ENCODE data around the gene CARD19. TPM values are rescaled to one million over a fixed set of nuclear protein-coding genes. Genes with fewer than 3 reads are reported as not detected.

Gene CARD19
- total and polyA plus RNA-seq, 9 of the 15 experiments (the other 6 are each of a cell fraction or from before 2014, with no cell fraction given), result 0.90 to 34.9 (median 14.6) TPM

GRCh38 chr9:93114169-93114983 is 18.4 kb downstream of the CARD19 start (continued):
- TF ChIP-seq, protein P1, sequence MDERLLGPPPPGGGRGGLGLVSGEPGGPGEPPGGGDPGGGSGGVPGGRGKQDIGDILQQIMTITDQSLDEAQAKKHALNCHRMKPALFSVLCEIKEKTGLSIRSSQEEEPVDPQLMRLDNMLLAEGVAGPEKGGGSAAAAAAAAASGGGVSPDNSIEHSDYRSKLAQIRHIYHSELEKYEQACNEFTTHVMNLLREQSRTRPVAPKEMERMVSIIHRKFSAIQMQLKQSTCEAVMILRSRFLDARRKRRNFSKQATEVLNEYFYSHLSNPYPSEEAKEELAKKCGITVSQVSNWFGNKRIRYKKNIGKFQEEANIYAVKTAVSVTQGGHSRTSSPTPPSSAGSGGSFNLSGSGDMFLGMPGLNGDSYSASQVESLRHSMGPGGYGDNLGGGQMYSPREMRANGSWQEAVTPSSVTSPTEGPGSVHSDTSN (CRISPR knock-in tag; IDR thresholded peaks at IDR 0.05; ENCODE audit: low read depth), result no peak
- TF ChIP-seq, protein P1 (tag; conservative IDR thresholded peaks at IDR 0.05; ENCODE audit: low read depth), result no peak
- TF ChIP-seq, protein P2, sequence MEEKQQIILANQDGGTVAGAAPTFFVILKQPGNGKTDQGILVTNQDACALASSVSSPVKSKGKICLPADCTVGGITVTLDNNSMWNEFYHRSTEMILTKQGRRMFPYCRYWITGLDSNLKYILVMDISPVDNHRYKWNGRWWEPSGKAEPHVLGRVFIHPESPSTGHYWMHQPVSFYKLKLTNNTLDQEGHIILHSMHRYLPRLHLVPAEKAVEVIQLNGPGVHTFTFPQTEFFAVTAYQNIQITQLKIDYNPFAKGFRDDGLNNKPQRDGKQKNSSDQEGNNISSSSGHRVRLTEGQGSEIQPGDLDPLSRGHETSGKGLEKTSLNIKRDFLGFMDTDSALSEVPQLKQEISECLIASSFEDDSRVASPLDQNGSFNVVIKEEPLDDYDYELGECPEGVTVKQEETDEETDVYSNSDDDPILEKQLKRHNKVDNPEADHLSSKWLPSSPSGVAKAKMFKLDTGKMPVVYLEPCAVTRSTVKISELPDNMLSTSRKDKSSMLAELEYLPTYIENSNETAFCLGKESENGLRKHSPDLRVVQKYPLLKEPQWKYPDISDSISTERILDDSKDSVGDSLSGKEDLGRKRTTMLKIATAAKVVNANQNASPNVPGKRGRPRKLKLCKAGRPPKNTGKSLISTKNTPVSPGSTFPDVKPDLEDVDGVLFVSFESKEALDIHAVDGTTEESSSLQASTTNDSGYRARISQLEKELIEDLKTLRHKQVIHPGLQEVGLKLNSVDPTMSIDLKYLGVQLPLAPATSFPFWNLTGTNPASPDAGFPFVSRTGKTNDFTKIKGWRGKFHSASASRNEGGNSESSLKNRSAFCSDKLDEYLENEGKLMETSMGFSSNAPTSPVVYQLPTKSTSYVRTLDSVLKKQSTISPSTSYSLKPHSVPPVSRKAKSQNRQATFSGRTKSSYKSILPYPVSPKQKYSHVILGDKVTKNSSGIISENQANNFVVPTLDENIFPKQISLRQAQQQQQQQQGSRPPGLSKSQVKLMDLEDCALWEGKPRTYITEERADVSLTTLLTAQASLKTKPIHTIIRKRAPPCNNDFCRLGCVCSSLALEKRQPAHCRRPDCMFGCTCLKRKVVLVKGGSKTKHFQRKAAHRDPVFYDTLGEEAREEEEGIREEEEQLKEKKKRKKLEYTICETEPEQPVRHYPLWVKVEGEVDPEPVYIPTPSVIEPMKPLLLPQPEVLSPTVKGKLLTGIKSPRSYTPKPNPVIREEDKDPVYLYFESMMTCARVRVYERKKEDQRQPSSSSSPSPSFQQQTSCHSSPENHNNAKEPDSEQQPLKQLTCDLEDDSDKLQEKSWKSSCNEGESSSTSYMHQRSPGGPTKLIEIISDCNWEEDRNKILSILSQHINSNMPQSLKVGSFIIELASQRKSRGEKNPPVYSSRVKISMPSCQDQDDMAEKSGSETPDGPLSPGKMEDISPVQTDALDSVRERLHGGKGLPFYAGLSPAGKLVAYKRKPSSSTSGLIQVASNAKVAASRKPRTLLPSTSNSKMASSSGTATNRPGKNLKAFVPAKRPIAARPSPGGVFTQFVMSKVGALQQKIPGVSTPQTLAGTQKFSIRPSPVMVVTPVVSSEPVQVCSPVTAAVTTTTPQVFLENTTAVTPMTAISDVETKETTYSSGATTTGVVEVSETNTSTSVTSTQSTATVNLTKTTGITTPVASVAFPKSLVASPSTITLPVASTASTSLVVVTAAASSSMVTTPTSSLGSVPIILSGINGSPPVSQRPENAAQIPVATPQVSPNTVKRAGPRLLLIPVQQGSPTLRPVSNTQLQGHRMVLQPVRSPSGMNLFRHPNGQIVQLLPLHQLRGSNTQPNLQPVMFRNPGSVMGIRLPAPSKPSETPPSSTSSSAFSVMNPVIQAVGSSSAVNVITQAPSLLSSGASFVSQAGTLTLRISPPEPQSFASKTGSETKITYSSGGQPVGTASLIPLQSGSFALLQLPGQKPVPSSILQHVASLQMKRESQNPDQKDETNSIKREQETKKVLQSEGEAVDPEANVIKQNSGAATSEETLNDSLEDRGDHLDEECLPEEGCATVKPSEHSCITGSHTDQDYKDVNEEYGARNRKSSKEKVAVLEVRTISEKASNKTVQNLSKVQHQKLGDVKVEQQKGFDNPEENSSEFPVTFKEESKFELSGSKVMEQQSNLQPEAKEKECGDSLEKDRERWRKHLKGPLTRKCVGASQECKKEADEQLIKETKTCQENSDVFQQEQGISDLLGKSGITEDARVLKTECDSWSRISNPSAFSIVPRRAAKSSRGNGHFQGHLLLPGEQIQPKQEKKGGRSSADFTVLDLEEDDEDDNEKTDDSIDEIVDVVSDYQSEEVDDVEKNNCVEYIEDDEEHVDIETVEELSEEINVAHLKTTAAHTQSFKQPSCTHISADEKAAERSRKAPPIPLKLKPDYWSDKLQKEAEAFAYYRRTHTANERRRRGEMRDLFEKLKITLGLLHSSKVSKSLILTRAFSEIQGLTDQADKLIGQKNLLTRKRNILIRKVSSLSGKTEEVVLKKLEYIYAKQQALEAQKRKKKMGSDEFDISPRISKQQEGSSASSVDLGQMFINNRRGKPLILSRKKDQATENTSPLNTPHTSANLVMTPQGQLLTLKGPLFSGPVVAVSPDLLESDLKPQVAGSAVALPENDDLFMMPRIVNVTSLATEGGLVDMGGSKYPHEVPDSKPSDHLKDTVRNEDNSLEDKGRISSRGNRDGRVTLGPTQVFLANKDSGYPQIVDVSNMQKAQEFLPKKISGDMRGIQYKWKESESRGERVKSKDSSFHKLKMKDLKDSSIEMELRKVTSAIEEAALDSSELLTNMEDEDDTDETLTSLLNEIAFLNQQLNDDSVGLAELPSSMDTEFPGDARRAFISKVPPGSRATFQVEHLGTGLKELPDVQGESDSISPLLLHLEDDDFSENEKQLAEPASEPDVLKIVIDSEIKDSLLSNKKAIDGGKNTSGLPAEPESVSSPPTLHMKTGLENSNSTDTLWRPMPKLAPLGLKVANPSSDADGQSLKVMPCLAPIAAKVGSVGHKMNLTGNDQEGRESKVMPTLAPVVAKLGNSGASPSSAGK (IDR thresholded peaks at IDR 0.05), result 0 out of 2 replicates have a peak, but pooled peaks have one; percentile 31
- TF ChIP-seq BHLHE40 (IDR thresholded peaks at IDR 0.05; ENCODE audit: low read length) (peak; percentile 49; the same call in 1 of the 2 replicates), NR2C1 (IDR thresholded peaks at IDR 0.05) (no peak), NR2C1 (tag; IDR thresholded peaks at IDR 0.05) (no peak), HMBOX1 (IDR thresholded peaks at IDR 0.05) (peak; percentile 51; the same call in 1 of the 2 replicates), ZNF217 (CRISPR knock-in tag; IDR thresholded peaks at IDR 0.05) (no peak)
- TF ChIP-seq, protein P3, sequence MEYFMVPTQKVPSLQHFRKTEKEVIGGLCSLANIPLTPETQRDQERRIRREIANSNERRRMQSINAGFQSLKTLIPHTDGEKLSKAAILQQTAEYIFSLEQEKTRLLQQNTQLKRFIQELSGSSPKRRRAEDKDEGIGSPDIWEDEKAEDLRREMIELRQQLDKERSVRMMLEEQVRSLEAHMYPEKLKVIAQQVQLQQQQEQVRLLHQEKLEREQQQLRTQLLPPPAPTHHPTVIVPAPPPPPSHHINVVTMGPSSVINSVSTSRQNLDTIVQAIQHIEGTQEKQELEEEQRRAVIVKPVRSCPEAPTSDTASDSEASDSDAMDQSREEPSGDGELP (CRISPR knock-in tag; IDR thresholded peaks at IDR 0.05; ENCODE audit: borderline replicate concordance), result no peak

Data from K562 (cell line).